ENCODE measurements around the gene CCM2. TPM values are rescaled to one million over a fixed set of nuclear protein-coding genes. Genes with fewer than 3 reads are reported as not detected.

The CCM2 gene
- total RNA-seq, 1 donor from 2014 or later = 62.0 TPM

DNA sequence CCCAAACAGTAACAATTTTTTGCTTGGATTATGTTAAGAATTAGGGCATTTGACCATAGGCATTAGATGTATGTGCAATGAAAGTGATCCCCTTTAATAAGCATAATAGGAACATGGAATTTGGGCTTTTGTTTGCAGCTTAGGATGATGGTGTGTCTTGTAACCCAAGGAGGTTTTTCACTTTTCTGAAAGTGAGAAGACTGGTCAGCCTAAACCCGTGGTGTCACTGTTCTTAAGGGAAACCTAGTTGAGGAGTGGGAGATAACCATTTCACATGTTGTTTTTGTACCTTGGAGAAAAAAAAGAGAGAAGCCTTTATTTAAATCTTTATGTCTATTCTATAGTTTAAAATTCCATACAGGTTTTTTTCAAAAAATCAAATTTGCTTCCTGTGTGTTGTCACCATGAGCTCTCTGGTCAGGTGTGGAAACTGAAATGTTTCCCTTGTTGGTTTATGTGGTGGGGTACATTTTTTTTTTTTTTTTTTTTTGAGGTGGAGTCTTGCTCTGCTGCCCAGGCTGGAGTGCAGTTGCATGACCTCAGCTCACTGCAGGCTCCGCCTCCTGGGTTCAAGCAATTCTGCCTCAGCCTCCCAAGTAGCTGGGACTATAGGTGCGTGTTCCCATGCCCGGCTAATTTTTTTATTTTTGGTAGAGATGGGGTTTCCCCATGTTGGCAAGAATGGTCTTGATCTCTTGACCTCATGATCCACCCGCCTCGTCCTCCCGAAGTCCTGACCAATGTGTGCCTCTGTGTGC lies 7.7 kb downstream of the CCM2 start:
- no peak for FAIRE-seq
- Histone ChIP-seq H3K9me3 (ENCODE audit: insufficient read depth, low read depth, low read length) (no peaks in the 10 kb centered on the region), H3K79me2 (ENCODE audit: insufficient read depth, low read length) (peaks cover 90% of the 10 kb centered on the region), H3K27me3 (ENCODE audit: insufficient read depth, low read length) (no peaks in the 10 kb centered on the region), H4K20me1 (ENCODE audit: insufficient read depth, low read length) (peaks cover 63% of the 10 kb centered on the region), H3K36me3 (ENCODE audit: insufficient read depth, low read length) (no peaks in the 10 kb centered on the region), H3K9ac (ENCODE audit: low read length) (no peak overlapping the region), H3K4me3 (ENCODE audit: insufficient read depth, low read depth, low read length) (no peak overlapping the region), H3K4me2 (ENCODE audit: low read length) (no peak overlapping the region), H3K4me1 (ENCODE audit: insufficient read depth, low read length) (no peaks in the 10 kb centered on the region), H3K27ac (ENCODE audit: low read depth, low read length) (no peak overlapping the region), H2AFZ (ENCODE audit: low read depth, low read length) (no peak overlapping the region)
- no peak for DNase-seq (ENCODE audit: low read depth)
- Mint-ChIP-seq H3K27ac (ENCODE audit: unreplicated experiment) (no peak overlapping the region), H3K4me3 (ENCODE audit: unreplicated experiment) (no peak overlapping the region), H3K36me3 (ENCODE audit: low read depth, unreplicated experiment) (peaks cover 9% of the 10 kb centered on the region), H3K27me3 (ENCODE audit: low read depth, unreplicated experiment) (no peaks in the 10 kb centered on the region), H3K9me3 (ENCODE audit: unreplicated experiment) (no peaks in the 10 kb centered on the region), H3K4me1 (ENCODE audit: low read depth, unreplicated experiment) (no peaks in the 10 kb centered on the region)
- no peak for TF ChIP-seq EZH2 (IDR thresholded peaks at IDR 0.05; ENCODE audit: insufficient read depth, low read length)
- TF ChIP-seq, protein P1, sequence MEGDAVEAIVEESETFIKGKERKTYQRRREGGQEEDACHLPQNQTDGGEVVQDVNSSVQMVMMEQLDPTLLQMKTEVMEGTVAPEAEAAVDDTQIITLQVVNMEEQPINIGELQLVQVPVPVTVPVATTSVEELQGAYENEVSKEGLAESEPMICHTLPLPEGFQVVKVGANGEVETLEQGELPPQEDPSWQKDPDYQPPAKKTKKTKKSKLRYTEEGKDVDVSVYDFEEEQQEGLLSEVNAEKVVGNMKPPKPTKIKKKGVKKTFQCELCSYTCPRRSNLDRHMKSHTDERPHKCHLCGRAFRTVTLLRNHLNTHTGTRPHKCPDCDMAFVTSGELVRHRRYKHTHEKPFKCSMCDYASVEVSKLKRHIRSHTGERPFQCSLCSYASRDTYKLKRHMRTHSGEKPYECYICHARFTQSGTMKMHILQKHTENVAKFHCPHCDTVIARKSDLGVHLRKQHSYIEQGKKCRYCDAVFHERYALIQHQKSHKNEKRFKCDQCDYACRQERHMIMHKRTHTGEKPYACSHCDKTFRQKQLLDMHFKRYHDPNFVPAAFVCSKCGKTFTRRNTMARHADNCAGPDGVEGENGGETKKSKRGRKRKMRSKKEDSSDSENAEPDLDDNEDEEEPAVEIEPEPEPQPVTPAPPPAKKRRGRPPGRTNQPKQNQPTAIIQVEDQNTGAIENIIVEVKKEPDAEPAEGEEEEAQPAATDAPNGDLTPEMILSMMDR (IDR thresholded peaks at IDR 0.05; ENCODE audit: insufficient read depth, low read depth, low read length) = no peak

DNA sequence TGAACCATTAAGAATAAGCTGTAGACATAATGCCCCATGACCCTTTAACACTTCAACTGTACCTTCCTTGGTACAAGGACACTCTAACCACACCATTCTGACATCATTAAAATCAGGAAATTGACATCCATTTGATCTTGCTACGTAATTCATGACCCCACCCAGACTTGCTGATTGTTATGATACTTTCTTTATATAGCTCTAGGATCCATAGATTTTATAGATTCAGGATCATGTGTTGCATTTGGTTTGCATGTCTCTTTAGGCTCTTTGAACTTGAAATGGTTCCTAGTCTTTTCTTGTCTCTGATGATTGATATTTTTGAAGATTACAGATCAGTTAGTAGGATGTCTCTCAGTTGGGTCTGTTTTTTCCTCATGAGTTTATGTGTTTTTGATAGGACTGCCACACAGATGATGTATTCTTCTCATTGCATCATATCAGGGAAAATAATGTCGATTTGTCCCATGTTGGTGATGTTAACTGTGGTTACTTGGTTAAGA lies 13.5 kb downstream of the CCM2 start:
- Histone ChIP-seq H3K9ac (ENCODE audit: low read length) (no peak overlapping the region), H3K36me3 (ENCODE audit: insufficient read depth, low read length) (no peaks in the 10 kb centered on the region), H3K4me1 (ENCODE audit: insufficient read depth, low read length) (no peaks in the 10 kb centered on the region), H3K9me3 (ENCODE audit: insufficient read depth, low read depth, low read length) (no peaks in the 10 kb centered on the region), H2AFZ (ENCODE audit: low read depth, low read length) (no peak overlapping the region), H3K27ac (ENCODE audit: low read depth, low read length) (no peak overlapping the region), H3K4me3 (ENCODE audit: insufficient read depth, low read depth, low read length) (no peak overlapping the region), H3K27me3 (ENCODE audit: insufficient read depth, low read length) (no peaks in the 10 kb centered on the region), H3K79me2 (ENCODE audit: insufficient read depth, low read length) (peaks cover 73% of the 10 kb centered on the region), H3K4me2 (ENCODE audit: low read length) (no peak overlapping the region), H4K20me1 (ENCODE audit: insufficient read depth, low read length) (peaks cover 56% of the 10 kb centered on the region)
- DNase-seq (ENCODE audit: low read depth) (no peak), FAIRE-seq (no peak)
- no peak for TF ChIP-seq EZH2 (IDR thresholded peaks at IDR 0.05; ENCODE audit: insufficient read depth, low read length)
- TF ChIP-seq, protein P1 (IDR thresholded peaks at IDR 0.05; ENCODE audit: insufficient read depth, low read depth, low read length) = no peak
- Mint-ChIP-seq H3K9me3 (ENCODE audit: unreplicated experiment) (peaks cover 6% of the 10 kb centered on the region), H3K27me3 (ENCODE audit: low read depth, unreplicated experiment) (no peaks in the 10 kb centered on the region), H3K27ac (ENCODE audit: unreplicated experiment) (no peak overlapping the region), H3K4me3 (ENCODE audit: unreplicated experiment) (no peak overlapping the region), H3K4me1 (ENCODE audit: low read depth, unreplicated experiment) (no peaks in the 10 kb centered on the region), H3K36me3 (ENCODE audit: low read depth, unreplicated experiment) (peaks cover 16% of the 10 kb centered on the region)

DNA sequence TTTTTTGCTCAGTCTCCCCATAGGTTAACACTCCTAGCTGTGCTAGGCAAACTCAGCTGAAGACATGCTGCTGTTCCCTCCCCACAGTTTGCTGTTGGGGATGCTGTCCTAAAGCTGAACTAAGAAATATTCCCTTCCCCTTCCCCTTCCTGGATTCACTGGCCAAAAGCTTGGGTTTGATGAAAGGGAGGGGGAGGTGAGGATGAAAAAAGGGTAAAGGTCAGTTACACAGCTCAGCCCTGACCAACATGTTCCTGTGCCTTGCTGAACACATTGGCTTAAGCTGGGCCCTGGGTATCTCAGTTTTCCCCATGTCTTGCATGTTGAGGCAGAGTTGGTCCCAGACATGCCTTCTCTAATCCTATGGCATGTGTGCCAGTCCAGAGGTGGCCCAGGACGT lies 15.3 kb downstream of the CCM2 start:
- H3K36me3 Mint-ChIP-seq (ENCODE audit: low read depth, unreplicated experiment) = peaks cover 15% of the 10 kb centered on the region
- no peaks in the 10 kb centered on the region for H3K4me1 Mint-ChIP-seq (ENCODE audit: low read depth, unreplicated experiment)
- FAIRE-seq (no peak), DNase-seq (ENCODE audit: low read depth) (no peak)
- Histone ChIP-seq H3K4me2 (ENCODE audit: low read length) (no peak overlapping the region), H3K79me2 (ENCODE audit: insufficient read depth, low read length) (peaks cover 68% of the 10 kb centered on the region), H3K4me1 (ENCODE audit: insufficient read depth, low read length) (no peaks in the 10 kb centered on the region), H3K9ac (ENCODE audit: low read length) (no peak overlapping the region), H3K36me3 (ENCODE audit: insufficient read depth, low read length) (no peaks in the 10 kb centered on the region), H3K27me3 (ENCODE audit: insufficient read depth, low read length) (no peaks in the 10 kb centered on the region), H2AFZ (ENCODE audit: low read depth, low read length) (no peak overlapping the region), H3K4me3 (ENCODE audit: insufficient read depth, low read depth, low read length) (no peak overlapping the region), H3K9me3 (ENCODE audit: insufficient read depth, low read depth, low read length) (no peaks in the 10 kb centered on the region), H4K20me1 (ENCODE audit: insufficient read depth, low read length) (peaks cover 54% of the 10 kb centered on the region), H3K27ac (ENCODE audit: low read depth, low read length) (no peak overlapping the region)
- H3K4me3 Mint-ChIP-seq (ENCODE audit: unreplicated experiment) = no peak overlapping the region
- TF ChIP-seq, protein P1 (IDR thresholded peaks at IDR 0.05; ENCODE audit: insufficient read depth, low read depth, low read length) = no peak
- TF ChIP-seq EZH2 (IDR thresholded peaks at IDR 0.05; ENCODE audit: insufficient read depth, low read length) = no peak
- H3K9me3 Mint-ChIP-seq (ENCODE audit: unreplicated experiment) = peaks cover 6% of the 10 kb centered on the region
- no peak overlapping the region for H3K27ac Mint-ChIP-seq (ENCODE audit: unreplicated experiment)
- no peaks in the 10 kb centered on the region for H3K27me3 Mint-ChIP-seq (ENCODE audit: low read depth, unreplicated experiment)

All from astrocyte (in vitro differentiated cells and primary cell).